ENCODE data around the gene C3orf52. TPM values are rescaled to one million over a fixed set of nuclear protein-coding genes. Genes with fewer than 3 reads are reported as not detected.

C3orf52 gene
- total RNA-seq, 1 experiment from 2014 or later: 12.6 TPM

DNA sequence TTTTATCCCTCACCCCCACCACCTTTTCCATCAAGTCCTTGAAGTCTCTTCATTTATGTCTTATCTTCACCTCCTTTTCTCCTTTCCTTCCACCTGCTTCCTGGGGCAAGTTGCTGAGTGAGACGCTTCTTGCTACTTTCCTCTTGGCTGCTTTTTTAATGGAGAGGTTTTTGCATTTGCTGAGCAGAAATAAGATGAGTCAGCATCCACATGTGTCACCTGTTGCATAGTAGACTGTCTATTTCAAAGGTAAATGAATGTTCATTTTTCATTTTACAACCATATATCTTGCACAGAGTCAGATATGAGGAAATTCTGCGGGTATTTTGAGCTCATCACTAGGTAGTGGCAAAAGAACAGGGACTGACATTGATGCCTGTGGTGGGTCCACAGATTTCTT, 18.6 kb downstream of the C3orf52 start:
- Histone ChIP-seq H3K4me3 (ENCODE audit: low read depth in 2 of 2, low read length in 2 of 2) (no peak overlapping the region), H3K36me3 (ENCODE audit: control insufficient read depth, insufficient read depth, low read length) (no peaks in the 10 kb centered on the region), H3K27ac (ENCODE audit: low read length) (no peak overlapping the region), H3K9me3 (ENCODE audit: control insufficient read depth, insufficient read depth, low read depth, low read length) (no peaks in the 10 kb centered on the region), H3K27me3 (ENCODE audit: control insufficient read depth, insufficient read depth, low read length) (no peaks in the 10 kb centered on the region), H3K4me1 (ENCODE audit: control insufficient read depth, insufficient read depth, low read length) (no peaks in the 10 kb centered on the region)
- intact Hi-C loops (cut with micrococcal nuclease; ENCODE audit: unreplicated experiment) (no loop called here), in situ Hi-C loops (cut with HindIII; ENCODE audit: low pct_unique_long_range_greater_than_20kb, low sequenced_read_pairs) (no loop called here)
- POLR2A ChIA-PET: no interaction called here
- CTCF ChIA-PET: no interaction called here
- TF ChIP-seq, protein P1, sequence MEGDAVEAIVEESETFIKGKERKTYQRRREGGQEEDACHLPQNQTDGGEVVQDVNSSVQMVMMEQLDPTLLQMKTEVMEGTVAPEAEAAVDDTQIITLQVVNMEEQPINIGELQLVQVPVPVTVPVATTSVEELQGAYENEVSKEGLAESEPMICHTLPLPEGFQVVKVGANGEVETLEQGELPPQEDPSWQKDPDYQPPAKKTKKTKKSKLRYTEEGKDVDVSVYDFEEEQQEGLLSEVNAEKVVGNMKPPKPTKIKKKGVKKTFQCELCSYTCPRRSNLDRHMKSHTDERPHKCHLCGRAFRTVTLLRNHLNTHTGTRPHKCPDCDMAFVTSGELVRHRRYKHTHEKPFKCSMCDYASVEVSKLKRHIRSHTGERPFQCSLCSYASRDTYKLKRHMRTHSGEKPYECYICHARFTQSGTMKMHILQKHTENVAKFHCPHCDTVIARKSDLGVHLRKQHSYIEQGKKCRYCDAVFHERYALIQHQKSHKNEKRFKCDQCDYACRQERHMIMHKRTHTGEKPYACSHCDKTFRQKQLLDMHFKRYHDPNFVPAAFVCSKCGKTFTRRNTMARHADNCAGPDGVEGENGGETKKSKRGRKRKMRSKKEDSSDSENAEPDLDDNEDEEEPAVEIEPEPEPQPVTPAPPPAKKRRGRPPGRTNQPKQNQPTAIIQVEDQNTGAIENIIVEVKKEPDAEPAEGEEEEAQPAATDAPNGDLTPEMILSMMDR (IDR thresholded peaks at IDR 0.05): no peak
- TF ChIP-seq POLR2AphosphoS5 (IDR thresholded peaks at IDR 0.05; ENCODE audit: low read depth, low read length) (no peak), TCF7L2 (IDR thresholded peaks at IDR 0.05; ENCODE audit: low read depth, low read length) (no peak), SIN3A (IDR thresholded peaks at IDR 0.05; ENCODE audit: borderline replicate concordance, insufficient read depth, low read depth, low read length) (no peak)
- TF ChIP-seq, protein P2, sequence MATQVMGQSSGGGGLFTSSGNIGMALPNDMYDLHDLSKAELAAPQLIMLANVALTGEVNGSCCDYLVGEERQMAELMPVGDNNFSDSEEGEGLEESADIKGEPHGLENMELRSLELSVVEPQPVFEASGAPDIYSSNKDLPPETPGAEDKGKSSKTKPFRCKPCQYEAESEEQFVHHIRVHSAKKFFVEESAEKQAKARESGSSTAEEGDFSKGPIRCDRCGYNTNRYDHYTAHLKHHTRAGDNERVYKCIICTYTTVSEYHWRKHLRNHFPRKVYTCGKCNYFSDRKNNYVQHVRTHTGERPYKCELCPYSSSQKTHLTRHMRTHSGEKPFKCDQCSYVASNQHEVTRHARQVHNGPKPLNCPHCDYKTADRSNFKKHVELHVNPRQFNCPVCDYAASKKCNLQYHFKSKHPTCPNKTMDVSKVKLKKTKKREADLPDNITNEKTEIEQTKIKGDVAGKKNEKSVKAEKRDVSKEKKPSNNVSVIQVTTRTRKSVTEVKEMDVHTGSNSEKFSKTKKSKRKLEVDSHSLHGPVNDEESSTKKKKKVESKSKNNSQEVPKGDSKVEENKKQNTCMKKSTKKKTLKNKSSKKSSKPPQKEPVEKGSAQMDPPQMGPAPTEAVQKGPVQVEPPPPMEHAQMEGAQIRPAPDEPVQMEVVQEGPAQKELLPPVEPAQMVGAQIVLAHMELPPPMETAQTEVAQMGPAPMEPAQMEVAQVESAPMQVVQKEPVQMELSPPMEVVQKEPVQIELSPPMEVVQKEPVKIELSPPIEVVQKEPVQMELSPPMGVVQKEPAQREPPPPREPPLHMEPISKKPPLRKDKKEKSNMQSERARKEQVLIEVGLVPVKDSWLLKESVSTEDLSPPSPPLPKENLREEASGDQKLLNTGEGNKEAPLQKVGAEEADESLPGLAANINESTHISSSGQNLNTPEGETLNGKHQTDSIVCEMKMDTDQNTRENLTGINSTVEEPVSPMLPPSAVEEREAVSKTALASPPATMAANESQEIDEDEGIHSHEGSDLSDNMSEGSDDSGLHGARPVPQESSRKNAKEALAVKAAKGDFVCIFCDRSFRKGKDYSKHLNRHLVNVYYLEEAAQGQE (IDR thresholded peaks at IDR 0.05; ENCODE audit: insufficient read depth in 1 of 2, low read depth in 2 of 2, low read length in 1 of 2): no peak
- no peak for DNase-seq (ENCODE audit: low read depth, low spot score)
- no TSS peak for BruUV-seq (replicated peaks)
- no peak for ATAC-seq

DNA sequence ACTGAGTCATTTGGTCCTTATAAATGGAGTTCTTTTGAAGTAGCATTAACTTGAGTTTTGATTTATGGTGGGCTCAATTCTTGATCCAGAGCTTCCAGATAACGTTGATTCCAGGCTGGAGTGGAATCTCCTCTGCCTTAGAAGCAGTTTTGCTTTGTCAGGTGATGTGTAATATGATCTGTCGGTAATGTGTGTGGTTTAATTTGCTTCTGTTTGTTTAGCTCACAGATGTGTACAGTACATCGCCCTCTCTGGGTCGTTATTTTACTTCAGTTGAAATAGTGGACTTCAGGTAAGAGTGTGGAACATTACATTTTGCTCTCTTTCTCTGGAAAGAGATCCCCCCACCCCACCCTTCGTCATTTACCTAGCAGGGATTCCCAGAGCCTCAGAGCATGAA, 23.1 kb downstream of the C3orf52 start:
- in situ Hi-C loops (cut with HindIII; ENCODE audit: low pct_unique_long_range_greater_than_20kb, low sequenced_read_pairs) (no loop called here), intact Hi-C loops (cut with micrococcal nuclease; ENCODE audit: unreplicated experiment) (no loop called here)
- no peaks in the 10 kb centered on the region for H3K4me1 ChIP-seq (ENCODE audit: control insufficient read depth, insufficient read depth, low read length)
- no TSS peak for BruUV-seq (replicated peaks)
- no peak overlapping the region for H3K4me3 ChIP-seq (ENCODE audit: low read depth in 2 of 2, low read length in 2 of 2)
- H3K27me3 ChIP-seq (ENCODE audit: control insufficient read depth, insufficient read depth, low read length): no peaks in the 10 kb centered on the region
- H3K36me3 ChIP-seq (ENCODE audit: control insufficient read depth, insufficient read depth, low read length): no peaks in the 10 kb centered on the region
- TF ChIP-seq SIN3A (IDR thresholded peaks at IDR 0.05; ENCODE audit: borderline replicate concordance, insufficient read depth, low read depth, low read length): no peak
- TF ChIP-seq, protein P2 (IDR thresholded peaks at IDR 0.05; ENCODE audit: insufficient read depth in 1 of 2, low read depth in 2 of 2, low read length in 1 of 2): no peak
- no peak for TF ChIP-seq POLR2AphosphoS5 (IDR thresholded peaks at IDR 0.05; ENCODE audit: low read depth, low read length)
- TF ChIP-seq TCF7L2 (IDR thresholded peaks at IDR 0.05; ENCODE audit: low read depth, low read length): no peak
- TF ChIP-seq, protein P1 (IDR thresholded peaks at IDR 0.05): no peak
- ATAC-seq (no peak), DNase-seq (ENCODE audit: low read depth, low spot score) (no peak)
- CTCF ChIA-PET: no interaction called here
- no peaks in the 10 kb centered on the region for H3K9me3 ChIP-seq (ENCODE audit: control insufficient read depth, insufficient read depth, low read depth, low read length)
- no peak overlapping the region for H3K27ac ChIP-seq (ENCODE audit: low read length)
- POLR2A ChIA-PET: no interaction called here

Data from Panc1 (cell line).